Jurkat, Clone E6-1 (cell line): ENCODE data around the gene ANKRD35.
"Not testable (repeated sequence)": the region's sequence is repeated elsewhere in the genome, so short reads cannot be mapped to it uniquely, and the experiment has no call there.

ENCODE experiments used
- DNase-seq: peaks from one replicate; pipeline ENCODE4 v3.0.0-alpha.2; 2011; ENCODE audit warnings: low read depth, low spot score
- H3K4me3 ChIP-seq: 2 replicates; pipeline ENCODE4 v1.5.1; 2011; ENCODE audit warnings: mild to moderate bottlenecking, low read length, control low read depth, moderate library complexity

ANKRD35 gene

GRCh38 chr1:145823565-145824498, 61.8 kb downstream of the ANKRD35 start, which contains the start of the genes POLR3C and RNF115:
POLR3C (plus strand) TSS chr1:145824200; CDS start chr1:145825777, 1,577 bp downstream.
RNF115 (minus strand) TSS chr1:145824095; CDS start chr1:145823873, 222 bp downstream.
- H3K4me3 ChIP-seq = peak within 1 kb of the TSS; percentile 99
- peak; percentile 85 for DNase-seq

- not testable (repeated sequence) for H3K4me3 ChIP-seq, DNase-seq
Observed at GRCh38 chr1:145822779-145823331, 62.8 kb downstream of the ANKRD35 start.

- not testable (repeated sequence) for H3K4me3 ChIP-seq, DNase-seq
Observed at GRCh38 chr1:145818095-145818494, 67.6 kb downstream of the ANKRD35 start.
